Measurements from ENCODE around the gene SNRNP27. TPM values are rescaled to one million over a fixed set of nuclear protein-coding genes. Genes with fewer than 3 reads are reported as not detected.

Gene SNRNP27
- total RNA-seq = 70.1 TPM

DNA sequence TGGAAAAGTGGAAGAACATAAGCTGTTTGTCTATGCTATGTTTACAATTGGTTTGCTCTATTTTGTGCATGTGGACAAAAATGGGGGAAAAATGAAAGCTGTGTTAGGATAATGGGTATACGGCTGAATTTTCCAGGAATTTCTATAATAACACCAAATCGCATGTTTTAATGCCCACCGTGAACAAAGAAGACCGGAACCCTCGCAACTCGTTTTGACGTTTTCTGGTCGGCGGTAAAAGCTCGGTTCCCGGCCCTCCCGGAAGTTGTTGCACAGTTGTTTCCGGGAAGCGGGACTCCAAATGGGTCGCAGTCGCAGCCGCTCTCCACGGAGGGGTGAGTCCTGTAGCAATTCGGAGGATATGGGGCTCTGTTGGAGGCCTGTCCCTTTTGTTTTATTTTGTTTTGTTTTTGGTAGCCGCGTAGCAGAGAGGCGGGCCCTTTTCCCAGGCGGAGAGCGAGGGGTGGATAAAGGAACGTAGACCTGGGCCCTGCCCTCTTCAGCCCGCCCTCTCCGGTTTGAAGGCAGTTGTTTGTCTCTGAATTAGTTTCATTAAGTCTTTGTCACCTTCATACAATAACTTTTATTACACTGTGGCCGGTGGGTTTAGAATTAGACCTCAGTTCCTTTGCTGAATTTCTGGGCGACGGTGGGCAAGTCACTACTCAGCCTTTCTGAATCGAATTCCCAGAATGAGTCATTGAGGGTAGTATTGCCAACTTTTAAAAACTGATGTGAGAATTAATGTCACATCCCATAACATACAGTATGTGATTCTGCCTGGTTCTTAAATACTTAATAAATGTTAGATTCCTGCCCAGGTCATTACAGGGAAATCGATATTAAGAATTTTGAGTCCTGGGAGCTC, at the start of gene SNRNP27:
Gene SNRNP27 (plus strand): TSS at position 273 of the 868 bp plus-strand sequence. CDS start 29 bp downstream, at position 302.

DNA sequence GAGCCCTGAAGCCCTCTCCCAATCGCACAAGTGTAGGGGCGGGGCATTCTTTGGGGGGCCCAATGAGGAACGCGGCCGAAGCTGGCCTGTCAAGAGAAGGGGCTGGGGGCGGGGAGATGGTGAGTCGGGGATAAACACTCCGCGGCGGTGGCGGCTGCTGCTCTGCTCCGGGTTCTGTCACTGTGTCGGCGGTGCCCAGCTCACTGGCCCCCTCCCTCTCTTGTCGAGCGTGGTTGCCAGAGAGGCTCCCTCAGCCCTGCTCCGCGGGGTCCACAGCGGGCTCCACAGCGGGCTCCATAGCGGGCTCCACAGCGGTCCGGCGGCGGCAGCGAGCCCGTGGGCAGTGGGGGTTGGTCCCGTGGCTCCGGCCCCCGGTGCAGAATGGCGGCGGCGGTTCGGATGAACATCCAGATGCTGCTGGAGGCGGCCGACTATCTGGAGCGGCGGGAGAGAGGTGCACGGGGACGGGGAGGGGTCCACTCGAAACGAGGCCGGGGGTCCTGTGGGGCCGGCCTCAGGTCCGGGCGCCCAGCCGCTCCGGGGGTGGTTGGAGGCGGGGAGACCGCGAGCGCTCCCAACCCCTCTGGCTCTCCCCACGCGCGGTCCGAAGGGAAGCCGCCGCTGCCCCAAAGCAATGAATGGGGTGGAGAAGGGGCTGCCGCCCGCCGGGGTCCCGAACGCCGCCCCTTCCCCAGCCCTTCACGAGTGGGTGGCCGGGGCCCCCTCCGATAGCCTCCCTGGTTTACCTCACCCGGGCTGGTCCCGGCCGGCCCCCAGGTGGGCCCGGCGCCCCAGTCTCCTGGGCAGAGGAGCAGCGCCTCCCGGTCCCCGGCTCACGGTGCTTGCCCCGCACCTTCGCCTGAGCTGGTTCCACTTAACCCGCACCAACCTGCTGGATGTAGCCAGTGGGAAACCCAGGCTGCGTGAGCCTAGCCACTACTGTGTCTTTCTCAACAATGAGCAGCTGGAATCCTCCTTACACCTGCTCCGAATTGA, 21.5 kb downstream of the SNRNP27 start, which contains the start of gene MXD1:
Gene MXD1 (plus strand): TSS at position 160 of the 996 bp plus-strand sequence. CDS start 222 bp downstream, at position 382.

Other genes with a start within 250 kb of the SNRNP27 start
- gene ANXA4, start 151.8 kb upstream of the SNRNP27 start, total RNA-seq = 31.9 TPM
- 24.7 TPM for gene GMCL1, start 64.3 kb upstream of the SNRNP27 start, total RNA-seq
- gene MXD1, start 21.2 kb downstream of the SNRNP27 start, total RNA-seq = 19.6 TPM
- gene ASPRV1, start 67.7 kb downstream of the SNRNP27 start, total RNA-seq = 4.3 TPM
- gene PCBP1, start 193.5 kb downstream of the SNRNP27 start, total RNA-seq = 101 TPM

Measured in camera-type eye (tissue), 1 donor.